Peyer's patch (tissue), 4 donors: Measurements from ENCODE around the gene COX4I1.

Experiments used
- CTCF ChIP-seq, 6 experiments: fragments of 450-650 bp in 4 of 6; fragments of 200-600 bp in 2 of 6; sonication (generic) in 1 of 6; IDR thresholded peaks; one replicate each; pipeline ENCODE4 v1.5.1; 2017 to 2019; ENCODE audit warnings: antibody characterized with exemption in 6 of 6, mild to moderate bottlenecking in 3 of 6, moderate library complexity in 1 of 6
- POLR2A ChIP-seq, 2 donors: fragments of 450-650 bp; IDR thresholded peaks; one replicate each; pipeline ENCODE4 v1.5.1; 2017; ENCODE audit warnings: antibody characterized with exemption in 2 of 2, mild to moderate bottlenecking in 2 of 2, moderate library complexity in 2 of 2

- TF ChIP-seq CTCF (IDR thresholded peaks at IDR 0.05), result no peak
- no peak for TF ChIP-seq POLR2A (IDR thresholded peaks at IDR 0.05)
These were observed 42.9 kb downstream of the COX4I1 start for GRCh38 chr16:85842435-85842834.
